ENCODE measurements around the gene DEGS1. TPM values are rescaled to one million over a fixed set of nuclear protein-coding genes. Genes with fewer than 3 reads are reported as not detected.

The DEGS1 gene
- total RNA-seq (2014; rRNA removed; shearing (Covaris generic)): 65.6 and 66.6 TPM in 2 replicates
- polyA plus RNA-seq (2015; cell fraction: cytosol; rRNA removed): 91.3 and 100.0 TPM in 2 replicates
- 13.5 and 33.2 TPM in 2 replicates for polyA plus RNA-seq (2015; cell fraction: nucleus; rRNA removed)

DNA sequence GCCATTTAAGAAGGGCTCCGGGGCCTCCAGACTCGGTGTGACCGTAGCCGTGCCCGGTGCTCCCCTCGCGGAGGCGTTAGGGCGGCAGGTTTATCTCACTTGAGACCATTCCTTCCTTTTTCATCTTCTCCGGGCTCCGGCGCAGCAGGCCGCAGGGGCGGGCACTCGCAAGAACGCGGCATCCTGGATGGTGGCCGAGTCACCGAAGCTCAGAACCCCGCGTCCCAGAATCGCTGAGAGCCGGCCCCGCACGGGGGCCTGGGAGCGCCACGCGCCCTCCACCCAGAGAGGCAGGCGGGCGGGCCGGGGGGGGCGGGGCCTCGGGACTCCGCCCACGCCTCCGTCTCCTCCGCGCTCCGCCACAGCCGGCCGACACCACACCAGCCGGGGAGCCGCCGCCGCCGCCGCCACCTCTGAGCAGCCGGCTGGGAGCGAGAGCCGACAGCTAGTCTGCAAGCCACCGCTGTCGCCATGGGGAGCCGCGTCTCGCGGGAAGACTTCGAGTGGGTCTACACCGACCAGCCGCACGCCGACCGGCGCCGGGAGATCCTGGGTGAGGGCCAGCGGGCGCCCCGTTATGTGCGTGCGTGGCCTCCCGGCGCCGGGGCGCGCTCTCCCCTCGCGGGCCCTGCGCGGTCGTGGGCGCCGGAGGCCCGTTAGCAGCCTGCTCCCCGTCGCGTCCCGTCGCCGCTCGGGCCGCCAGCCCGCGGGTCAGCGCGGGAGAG, at the start of gene DEGS1:
Gene DEGS1 (plus strand): TSS at position 375 of the 725 bp plus-strand sequence. CDS start 97 bp downstream, at position 472.
- in situ Hi-C loops (cut with HindIII; ENCODE audit: low pct_unique_long_range_greater_than_20kb, low sequenced_read_pairs): no loop called here
- DNase-seq (ENCODE audit: low read depth, low spot score): peak; percentile 71

DNA sequence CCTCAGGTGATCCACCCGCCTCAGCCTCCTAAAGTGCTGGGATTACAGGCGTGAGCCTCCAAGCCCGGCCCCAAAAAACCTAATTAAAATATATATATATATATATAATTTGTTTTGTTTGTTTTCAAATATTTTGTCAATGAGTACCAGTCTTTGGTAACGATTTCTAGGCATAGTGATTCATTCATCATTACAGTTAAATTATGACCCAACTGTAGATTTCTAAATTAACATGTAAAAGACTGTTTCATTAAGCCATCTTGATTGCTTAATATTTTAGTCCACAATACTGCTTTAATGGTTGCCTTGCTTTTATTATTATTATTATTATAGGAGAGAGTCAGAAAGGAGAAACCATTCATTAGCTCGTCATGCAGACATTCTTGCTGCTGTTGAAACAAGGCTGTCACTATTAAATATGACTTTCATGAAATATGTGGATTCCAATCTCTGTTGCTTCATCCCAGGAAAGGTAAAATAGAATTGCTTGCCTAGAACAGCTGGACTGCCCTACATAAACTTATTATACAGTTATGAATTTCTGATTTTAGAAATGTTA, 49.2 kb upstream of the DEGS1 start:
- in situ Hi-C loops (cut with HindIII; ENCODE audit: low pct_unique_long_range_greater_than_20kb, low sequenced_read_pairs): no loop called here

DNA sequence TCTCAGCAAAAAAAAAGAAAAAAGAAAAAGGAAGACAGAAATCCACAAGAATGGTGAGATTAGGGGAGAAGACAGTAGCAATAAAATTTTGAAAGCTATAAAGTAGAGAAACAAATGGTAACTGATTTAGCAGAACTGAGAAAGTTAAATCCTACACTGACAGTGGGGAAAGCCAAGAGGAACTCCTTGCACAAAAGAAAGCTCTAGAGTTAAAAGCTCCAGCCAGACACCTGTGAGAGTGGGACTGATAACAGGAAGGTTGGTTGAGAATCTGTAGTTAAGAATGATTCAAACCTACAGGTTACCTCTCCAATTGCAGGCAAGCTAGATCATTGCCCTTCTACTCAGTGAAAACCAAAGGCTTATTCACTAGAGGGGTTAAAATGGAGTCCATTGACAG, 45.5 kb upstream of the DEGS1 start:
- no peak for DNase-seq (ENCODE audit: low read depth, low spot score)
- in situ Hi-C loops (cut with HindIII; ENCODE audit: low pct_unique_long_range_greater_than_20kb, low sequenced_read_pairs): no loop called here

More for the DNA sequence above, 49.2 kb upstream of the DEGS1 start:
- DNase-seq (ENCODE audit: low read depth, low spot score): no peak

DNA sequence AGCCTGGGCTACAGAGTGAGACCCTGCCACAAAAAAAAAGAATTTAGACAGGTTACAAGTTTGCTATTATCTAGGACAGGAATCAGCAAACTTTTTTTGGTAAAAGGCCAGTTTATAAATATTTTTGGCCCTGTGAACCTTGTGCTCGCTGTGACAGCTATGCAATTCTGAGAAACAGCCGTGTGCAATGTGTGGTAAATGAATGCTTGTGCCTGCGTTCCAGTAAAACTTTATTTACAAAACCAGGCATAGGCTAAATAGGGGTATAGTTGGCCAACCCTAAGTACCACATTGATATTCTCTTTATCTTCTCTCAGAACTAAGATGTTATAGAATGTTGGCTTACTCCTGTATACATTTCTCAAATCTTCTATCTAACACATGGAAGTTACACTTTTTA, 44.8 kb upstream of the DEGS1 start:
- DNase-seq (ENCODE audit: low read depth, low spot score): no peak
- in situ Hi-C loops (cut with HindIII; ENCODE audit: low pct_unique_long_range_greater_than_20kb, low sequenced_read_pairs): no loop called here

DNA sequence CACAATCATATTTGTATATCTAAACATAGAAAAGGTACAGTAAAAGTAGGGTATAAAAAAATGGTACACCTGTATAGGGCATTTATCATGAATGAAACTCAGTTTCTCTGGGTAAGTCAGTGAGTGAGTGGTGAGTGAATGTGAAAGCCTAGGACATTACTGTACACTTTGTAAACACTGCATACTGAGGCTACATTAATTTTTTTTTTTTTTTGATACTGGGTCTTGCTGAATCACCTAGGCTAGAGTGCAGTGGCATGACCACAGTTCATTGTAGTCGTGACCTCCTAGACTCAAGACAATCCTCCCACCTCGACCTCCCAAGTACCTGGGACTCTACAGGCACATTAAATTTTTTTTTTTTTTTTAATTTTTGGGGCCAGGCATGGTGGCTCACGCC, 41.3 kb upstream of the DEGS1 start:
- no peak for DNase-seq (ENCODE audit: low read depth, low spot score)
- in situ Hi-C loops (cut with HindIII; ENCODE audit: low pct_unique_long_range_greater_than_20kb, low sequenced_read_pairs): no loop called here

DNA sequence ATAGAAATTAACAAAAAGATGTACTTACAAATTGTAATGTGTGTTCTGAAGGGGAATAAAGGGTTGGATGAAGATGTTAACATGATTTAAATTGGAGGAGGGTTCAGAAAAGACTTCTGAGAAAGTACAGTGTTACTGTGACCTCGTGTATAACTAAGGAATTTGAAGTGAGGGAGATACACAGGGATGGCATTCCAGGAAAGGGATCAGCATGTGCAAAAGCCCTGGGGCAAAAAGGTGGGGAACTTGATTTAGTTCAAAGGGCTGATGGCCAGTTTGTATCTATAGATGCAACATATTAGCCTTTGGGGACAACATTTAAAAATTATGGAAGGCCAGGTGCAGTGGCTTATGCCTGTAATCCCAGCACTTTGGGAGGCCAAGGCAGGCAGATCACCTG, 33.3 kb upstream of the DEGS1 start:
- in situ Hi-C loops (cut with HindIII; ENCODE audit: low pct_unique_long_range_greater_than_20kb, low sequenced_read_pairs): no loop called here
- no peak for DNase-seq (ENCODE audit: low read depth, low spot score)

DNA sequence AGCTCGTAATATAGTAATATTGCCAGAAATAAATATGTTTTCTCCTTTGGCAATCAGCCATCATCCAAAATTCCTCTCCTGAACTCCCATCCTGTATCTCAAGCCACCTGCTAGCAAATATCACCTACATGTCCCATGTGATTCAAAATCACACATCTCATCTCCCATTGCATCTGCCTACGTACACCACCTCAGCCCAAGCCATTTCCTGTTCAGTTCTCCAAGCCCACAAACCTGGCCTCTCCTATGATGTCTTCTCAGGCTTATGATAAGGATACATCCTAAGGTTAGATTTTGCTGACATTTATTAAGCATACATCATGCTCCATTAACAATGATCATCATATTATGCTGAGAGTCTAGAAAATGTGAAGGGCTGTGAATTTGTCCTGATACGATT, 31.9 kb upstream of the DEGS1 start:
- in situ Hi-C loops (cut with HindIII; ENCODE audit: low pct_unique_long_range_greater_than_20kb, low sequenced_read_pairs): no loop called here
- DNase-seq (ENCODE audit: low read depth, low spot score): no peak

DNA sequence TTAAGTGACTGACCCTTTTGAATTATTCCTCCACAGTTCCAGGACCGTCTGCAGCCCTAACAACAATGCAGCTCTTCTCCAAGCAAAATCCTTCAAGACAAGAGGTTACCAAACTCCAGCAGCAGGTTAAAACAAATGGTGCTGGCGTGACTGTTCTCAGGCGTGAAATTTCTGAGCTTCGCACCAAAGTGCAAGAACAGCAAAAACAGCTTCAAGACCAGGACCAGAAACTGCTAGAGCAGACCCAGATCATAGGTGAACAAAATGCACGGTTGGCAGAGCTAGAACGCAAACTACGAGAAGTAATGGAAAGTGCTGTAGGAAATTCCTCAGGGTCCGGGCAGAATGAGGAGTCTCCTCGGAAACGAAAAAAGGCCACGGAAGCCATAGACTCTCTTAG, 25.7 kb upstream of the DEGS1 start:
- DNase-seq (ENCODE audit: low read depth, low spot score): no peak
- in situ Hi-C loops (cut with HindIII; ENCODE audit: low pct_unique_long_range_greater_than_20kb, low sequenced_read_pairs): no loop called here

DNA sequence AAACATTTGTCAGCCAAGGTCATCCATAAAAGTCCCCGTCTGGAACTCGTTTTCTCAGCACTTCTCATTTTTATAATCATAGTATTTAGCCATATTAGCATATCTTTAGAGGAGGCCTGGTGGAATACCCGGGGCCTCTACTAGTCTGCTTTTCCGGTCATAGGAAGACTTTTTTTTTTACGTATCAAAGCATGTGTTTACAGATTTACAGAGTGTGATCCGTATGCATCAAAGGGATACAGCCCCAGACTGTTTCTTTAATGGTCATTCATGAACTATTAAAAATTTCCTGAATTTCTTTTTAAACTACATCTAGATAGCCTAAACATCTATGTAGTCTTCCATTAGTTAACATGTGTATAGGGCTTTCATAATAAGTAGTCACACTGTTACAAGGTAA, 23.5 kb upstream of the DEGS1 start:
- no peak for DNase-seq (ENCODE audit: low read depth, low spot score)
- in situ Hi-C loops (cut with HindIII; ENCODE audit: low pct_unique_long_range_greater_than_20kb, low sequenced_read_pairs): no loop called here

DNA sequence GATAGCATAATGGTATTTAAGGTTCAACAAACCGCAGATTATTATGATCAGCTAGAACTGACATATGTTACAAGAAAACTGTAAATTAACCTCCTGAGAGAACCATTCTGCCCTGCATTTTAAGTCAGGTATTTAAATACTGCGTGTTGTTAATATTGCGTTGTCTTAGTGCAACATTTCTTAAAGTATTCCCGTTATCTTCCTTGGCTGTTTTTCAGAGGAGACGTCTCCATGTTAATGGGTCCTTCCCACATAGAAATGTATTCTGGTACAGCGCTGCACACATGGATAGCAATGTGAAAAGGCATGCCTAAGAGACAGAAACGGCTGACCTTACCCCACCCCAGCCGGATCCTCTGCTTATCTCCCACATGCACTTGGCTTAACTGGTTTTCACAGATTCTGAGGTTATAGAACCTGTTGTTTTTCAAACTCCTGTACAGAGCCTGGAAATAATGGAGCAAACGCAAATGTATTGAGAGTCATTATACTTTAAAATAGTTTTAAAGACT, 22.8 kb upstream of the DEGS1 start:
- in situ Hi-C loops (cut with HindIII; ENCODE audit: low pct_unique_long_range_greater_than_20kb, low sequenced_read_pairs): no loop called here
- DNase-seq (ENCODE audit: low read depth, low spot score): no peak

DNA sequence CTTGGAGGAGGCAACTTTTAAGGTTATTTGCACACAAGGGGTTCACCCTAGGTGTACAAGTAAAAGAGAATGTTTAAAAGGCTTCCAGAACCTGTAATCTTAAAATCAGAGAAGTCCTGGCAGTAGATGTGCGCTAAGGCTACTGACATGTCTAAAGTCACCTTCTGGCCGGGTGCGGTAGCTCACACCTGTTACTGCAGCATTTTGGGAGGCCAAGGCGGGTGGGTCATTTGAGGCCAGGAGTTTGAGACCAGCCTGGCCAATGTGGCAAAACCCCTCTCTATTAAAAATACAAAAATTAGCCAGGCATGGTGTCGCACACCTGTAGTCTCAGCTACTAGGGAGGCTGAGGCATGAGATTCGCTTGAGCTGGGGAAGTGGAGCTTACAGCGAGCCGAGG, 20.3 kb upstream of the DEGS1 start:
- in situ Hi-C loops (cut with HindIII; ENCODE audit: low pct_unique_long_range_greater_than_20kb, low sequenced_read_pairs): no loop called here
- no peak for DNase-seq (ENCODE audit: low read depth, low spot score)

DNA sequence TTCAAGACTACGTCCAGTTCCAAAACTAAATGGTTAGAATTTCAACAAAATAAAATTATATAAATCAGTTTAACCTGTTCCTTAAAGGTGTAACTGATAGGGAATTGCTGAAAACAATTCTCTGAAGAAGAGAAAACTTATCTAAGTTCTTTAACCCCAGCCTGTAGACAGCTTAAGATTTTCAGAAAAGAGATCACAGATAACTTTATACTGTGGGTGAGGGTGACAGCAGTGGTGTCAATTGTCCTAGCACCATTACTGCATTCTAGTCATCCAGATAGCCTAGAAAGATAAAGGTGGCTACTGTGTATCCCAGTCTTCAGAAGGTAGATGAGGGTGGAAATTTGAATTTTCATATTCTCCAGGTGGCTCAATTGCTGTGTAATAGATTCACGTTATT, 19.7 kb upstream of the DEGS1 start:
- in situ Hi-C loops (cut with HindIII; ENCODE audit: low pct_unique_long_range_greater_than_20kb, low sequenced_read_pairs): no loop called here

DNA sequence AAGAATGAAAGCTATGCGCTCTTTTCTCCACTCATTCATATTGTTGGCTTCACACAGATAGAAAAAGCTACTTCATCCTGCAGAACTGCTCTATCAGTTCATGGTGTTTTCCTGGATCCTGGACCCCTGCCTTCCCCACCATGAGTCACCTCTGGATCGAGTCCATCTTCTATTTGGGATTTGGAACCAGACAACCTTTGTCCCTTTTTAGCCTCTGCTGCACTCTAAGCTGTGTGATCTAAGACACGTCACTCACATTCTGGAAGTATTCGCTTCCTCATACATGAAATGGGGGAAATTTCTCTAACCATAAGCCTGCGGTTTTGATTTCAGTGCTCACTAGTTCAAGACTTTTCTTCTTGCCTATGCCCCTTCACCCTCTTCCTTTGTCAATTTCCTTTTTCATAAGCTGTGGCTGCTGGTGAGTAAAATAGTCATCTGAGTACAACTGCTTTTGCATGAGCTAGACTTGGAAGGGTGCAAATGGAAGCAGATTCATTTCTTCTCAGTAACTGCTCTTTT, 14.1 kb upstream of the DEGS1 start:
- no peak for DNase-seq (ENCODE audit: low read depth, low spot score)
- in situ Hi-C loops (cut with HindIII; ENCODE audit: low pct_unique_long_range_greater_than_20kb, low sequenced_read_pairs): no loop called here

More for the DNA sequence above, 19.7 kb upstream of the DEGS1 start:
- DNase-seq (ENCODE audit: low read depth, low spot score): no peak

DNA sequence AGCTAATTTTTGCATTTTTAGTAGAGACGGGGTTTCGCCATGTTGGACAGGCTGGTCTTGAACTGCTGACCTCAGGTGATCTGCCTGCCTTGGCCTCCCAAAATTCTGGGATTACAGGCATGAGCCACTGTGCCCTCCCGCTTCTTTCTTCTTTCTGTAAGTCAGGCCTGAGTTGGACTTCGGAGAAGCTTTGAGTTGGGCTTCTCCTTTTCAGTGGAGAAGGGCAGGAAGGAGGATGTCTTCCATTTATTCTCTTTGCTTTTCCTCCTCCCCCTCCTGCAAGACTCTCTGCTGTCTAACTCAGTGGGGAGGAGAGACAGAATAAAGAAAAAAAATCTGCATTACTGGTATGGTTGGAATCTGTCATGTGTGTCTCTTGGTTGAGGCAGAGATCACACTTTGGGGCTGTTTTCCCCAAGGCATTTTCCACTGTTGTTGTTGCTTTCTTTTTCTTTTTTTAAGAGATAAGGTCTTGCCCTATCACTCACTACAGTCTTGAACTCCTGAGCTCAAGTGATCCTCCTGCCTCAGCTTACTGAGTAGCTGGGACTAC, 13.2 kb upstream of the DEGS1 start:
- DNase-seq (ENCODE audit: low read depth, low spot score): no peak
- in situ Hi-C loops (cut with HindIII; ENCODE audit: low pct_unique_long_range_greater_than_20kb, low sequenced_read_pairs): no loop called here

DNA sequence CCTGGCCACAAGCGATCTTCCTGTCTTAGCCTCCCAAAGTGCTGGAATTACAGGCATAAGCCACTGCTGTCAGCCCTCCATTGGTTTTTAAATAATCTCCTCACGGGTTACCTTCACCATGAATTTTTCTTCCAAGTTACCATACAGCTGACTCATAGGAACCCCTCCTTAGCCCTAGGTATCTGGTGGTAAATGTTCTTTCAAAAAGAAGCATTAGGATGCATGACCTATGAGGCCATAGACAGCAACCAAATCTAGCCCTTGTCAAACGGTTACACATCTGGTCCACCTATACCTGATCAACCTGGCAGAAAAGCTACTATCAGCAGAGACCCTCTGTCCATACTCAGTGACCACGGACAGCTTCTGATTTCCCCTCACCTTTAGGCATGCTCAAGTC, 12.7 kb upstream of the DEGS1 start:
- no peak for DNase-seq (ENCODE audit: low read depth, low spot score)
- in situ Hi-C loops (cut with HindIII; ENCODE audit: low pct_unique_long_range_greater_than_20kb, low sequenced_read_pairs): no loop called here

DNA sequence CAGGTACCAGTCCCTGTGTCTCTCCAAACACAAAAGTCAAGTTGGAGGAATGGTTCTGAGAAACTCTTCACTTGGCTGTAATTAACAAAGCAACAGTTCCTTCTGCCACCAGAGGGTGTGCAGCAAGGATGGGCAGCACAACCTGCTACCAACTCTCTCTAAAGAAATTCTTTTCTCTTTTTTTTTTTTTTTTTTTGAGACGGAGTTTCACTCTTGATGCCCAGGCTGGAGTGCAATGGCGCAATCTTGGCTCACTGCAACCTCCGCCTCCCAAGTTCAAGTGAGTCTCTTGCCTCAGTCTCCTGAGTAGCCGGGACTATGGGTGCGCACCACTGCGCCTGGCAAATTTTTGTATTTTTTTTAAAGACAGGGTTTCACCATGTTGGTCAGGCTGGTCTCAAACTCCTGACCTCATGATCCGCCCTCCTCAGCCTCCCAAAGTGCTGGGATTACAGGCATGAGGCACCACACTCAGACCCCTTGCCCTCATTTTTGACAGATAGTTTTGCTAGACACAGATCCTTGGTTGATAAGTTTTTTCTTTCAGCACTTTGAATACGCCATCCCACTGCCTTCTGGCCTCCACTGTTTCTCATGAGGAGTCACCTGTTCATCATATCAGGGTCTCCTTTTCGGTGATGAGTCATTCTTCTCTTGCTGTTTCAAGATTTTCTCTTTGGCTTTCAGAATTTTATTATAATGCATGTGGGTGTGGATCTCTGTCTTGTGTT, 12.1 kb upstream of the DEGS1 start:
- DNase-seq (ENCODE audit: low read depth, low spot score): peak; percentile 43
- in situ Hi-C loops (cut with HindIII; ENCODE audit: low pct_unique_long_range_greater_than_20kb, low sequenced_read_pairs): no loop called here

DNA sequence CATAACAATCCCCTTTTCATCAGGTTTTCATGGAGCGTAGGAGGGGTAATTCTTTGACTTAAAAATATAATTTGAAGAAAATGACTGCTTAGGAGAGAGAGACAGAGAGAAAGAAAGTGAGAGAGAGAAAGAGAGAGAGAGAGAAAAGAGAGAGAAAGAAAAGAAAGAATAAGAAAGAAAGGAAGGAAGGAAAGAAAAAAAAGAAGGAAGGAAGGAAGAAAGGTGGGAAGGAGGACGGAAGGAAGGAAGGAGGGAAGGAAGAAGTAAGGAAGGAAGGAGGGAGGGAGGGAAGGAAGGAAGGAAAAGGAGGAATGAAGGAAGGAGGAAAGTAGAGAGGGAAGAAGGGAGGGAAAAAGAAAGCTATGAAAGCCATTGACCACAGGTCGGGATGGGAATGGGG, 10.8 kb upstream of the DEGS1 start:
- no peak for DNase-seq (ENCODE audit: low read depth, low spot score)
- in situ Hi-C loops (cut with HindIII; ENCODE audit: low pct_unique_long_range_greater_than_20kb, low sequenced_read_pairs): no loop called here

DNA sequence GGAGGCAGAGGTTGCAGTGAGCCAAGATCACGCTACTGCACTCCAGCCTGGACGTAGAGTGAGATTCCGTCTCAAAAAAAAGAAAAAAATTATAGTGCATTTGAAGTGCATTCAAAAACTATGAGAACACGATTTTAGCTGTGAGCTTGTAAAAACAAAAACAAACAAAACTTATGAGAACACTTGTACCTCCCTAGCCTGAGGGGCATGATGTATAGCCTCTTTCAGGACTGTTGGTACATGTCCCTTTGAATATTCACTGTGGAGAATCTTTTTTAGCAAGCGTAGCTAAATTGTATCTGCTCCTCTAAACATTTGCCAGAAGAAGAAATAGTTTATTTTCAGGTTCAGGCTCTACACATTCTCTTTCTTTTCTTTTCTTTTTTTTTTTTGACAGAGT, 9.5 kb upstream of the DEGS1 start:
- in situ Hi-C loops (cut with HindIII; ENCODE audit: low pct_unique_long_range_greater_than_20kb, low sequenced_read_pairs): no loop called here
- DNase-seq (ENCODE audit: low read depth, low spot score): no peak
